Stimulated activated CD4-positive, alpha-beta T cell treated with anti-CD3 and anti-CD28 coated beads, Interleukin-12 subunit alpha, Interleukin-12 subunit beta, amount 100 ng/mL, for 24 hours (primary cell): ENCODE results near the gene IGSF6.
A peak's percentile ranks its signal among the peaks of the same experiment; 100 is the strongest.
"Not testable (repeated sequence)": the region's sequence is repeated elsewhere in the genome, so short reads cannot be mapped to it uniquely, and the experiment has no call there.

ENCODE experiments used
- DNase-seq, 2 experiments: peaks; one replicate each; pipeline ENCODE4 v3.0.0-alpha.2; 2020; ENCODE audit warnings: low read depth in 2 of 2

The IGSF6 gene, protein sequence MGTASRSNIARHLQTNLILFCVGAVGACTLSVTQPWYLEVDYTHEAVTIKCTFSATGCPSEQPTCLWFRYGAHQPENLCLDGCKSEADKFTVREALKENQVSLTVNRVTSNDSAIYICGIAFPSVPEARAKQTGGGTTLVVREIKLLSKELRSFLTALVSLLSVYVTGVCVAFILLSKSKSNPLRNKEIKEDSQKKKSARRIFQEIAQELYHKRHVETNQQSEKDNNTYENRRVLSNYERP

DNA sequence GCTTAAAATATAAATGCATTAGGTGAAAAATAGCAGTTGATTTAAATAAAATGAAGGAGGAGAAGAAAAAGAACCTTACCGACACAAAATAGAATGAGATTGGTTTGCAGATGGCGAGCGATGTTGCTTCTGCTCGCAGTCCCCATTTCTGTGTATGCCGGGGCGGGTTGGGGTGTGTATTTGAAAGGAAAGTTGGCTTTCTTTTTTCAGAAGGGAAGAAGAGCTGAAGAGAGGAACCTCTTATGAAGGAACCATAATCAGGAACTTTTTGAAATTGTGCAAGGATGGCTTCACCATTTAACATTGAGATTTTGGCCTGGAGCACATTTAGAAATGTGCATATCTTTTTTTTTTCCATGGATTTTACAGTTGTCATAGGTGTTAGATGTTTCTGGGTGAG, at the start of gene IGSF6:
IGSF6 (minus strand) TSS at position 156 of the 400 bp plus-strand sequence; CDS start at position 146, 10 bp downstream.
- DNase-seq: no peak

DNA sequence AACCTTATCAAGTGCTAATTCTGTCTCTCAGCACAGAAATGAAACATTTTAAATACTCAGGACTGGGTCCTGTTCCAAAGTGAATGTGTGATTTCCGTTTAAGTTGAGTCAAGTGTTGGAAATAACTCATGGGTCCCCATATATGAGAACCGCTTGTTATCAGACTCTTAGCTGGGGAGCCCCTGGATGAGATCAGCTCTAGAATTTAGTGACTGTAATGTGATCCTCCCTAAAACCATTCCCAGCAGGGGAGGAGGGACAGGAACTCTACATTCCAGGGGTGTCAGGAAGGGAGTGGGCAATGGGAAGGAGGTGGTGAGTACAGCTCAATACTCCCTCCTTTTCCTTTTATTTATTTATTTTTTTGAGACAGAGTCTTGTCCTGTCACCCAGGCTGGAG, 48.9 kb upstream of the IGSF6 start:
- no peak for DNase-seq

DNA sequence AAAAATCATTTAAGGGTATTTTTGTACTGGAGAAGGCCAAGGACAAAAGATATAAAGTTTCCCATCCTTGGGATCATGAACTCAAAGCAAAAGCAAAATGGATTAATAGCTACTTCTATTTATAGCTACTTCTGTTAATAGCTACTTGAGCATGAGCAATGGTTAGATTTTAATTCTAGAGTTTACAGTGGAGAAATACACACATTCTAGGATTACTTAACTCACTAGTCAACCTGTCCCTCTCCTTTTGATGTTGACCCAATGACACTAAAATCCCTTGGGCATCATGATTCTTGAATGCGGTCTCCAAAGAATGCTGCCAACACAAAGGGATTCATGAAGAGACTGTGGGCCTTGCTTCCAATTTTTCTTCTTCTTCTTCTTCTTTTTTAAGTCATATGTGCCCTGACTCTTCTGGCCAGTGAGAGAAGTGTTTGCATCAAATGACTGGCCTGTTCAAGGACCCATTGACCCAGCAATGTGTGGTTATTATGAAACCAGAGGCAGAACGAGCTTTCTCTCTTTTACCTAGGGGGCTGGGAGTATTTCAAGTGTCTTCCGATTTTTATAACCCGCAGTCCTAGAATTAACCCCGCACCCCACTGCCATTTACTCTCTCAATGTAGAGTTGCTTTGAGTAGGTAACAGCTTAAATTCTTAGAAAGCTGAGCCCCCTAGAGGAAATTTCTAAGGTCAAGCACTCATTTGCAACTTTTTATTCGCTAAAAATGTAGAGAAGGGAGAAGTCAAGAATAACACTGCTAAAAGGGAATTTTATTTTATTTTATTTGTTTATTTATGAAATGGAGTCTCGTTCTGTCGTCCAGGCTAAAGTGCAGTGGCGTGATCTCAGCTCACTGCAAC, 46.0 kb upstream of the IGSF6 start:
- no peak for DNase-seq

DNA sequence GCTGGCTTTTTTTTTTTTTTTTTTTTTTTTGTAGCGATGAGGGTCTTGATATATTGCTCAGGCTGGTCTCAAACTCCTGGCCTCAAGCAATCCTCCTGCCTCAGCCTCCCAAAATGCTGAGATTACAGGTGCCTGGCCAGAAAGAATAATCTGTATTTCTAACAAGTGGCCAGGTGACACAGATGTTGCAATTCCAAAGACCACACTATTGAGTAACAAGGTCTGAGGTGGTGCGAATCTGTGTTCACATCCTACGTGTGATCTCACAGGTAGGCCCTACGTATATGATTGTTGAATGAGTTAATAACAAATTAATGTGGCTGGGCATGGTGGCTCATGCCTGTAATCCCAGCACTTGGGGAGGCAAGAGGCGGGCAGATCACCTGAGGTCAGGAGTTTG, 44.6 kb upstream of the IGSF6 start:
- no peak for DNase-seq

DNA sequence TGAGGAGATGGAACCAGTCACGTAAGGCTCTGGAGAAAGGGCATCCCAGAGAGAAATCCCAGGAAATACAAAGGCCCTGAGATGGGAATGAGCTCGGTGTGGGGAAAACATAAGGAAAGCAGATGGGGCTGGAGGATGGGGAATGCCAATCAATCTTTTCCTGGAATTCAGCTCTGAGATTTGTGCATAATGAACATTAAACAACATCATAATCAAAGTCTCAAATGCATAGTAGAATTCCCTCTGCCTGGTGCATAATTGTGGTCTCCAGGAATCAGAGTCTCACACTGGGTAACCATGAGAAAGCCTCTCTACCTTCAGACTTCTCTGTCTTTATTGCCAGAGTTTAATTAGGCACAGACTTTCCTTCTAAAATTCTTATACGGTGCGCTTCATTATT, 42.2 kb upstream of the IGSF6 start:
- DNase-seq: no peak

DNA sequence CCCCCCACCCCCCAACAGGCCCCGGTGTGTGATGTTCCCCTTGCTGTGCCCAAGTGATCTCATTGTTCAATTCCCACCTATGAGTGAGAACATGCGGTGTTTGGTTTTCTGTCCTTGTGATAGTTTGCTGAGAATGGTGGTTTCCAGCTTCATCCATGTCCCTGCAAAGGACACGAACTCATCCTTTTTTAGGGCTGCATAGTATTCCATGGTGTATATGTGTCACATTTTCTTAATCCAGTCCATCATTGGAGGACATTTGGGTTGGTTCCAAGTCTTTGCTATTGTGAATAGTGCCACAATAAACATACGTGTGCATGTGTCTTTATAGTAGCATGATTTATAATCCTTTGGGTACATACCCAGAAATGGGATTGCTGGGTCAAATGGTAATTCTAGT, 38.6 kb upstream of the IGSF6 start:
- not testable (repeated sequence) for DNase-seq

DNA sequence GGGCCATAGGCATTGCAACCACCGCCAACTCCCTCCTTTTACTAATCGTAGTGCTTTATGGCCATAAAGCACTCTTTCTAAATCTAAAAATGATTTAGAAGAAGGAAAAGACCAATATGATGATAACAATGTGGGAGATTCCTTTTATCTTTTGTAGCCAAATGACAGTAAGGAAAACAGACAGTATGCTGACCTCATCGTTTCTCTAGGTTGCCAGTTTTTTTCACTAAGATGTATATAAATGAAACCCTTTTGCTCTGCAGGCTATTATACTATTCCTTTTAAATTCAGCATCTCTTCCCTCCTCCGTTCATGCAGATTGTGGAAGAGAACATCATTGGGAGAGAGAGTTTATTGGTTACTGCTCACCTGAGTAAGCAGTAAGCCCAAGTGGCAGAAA, 36.7 kb upstream of the IGSF6 start:
- no peak for DNase-seq

DNA sequence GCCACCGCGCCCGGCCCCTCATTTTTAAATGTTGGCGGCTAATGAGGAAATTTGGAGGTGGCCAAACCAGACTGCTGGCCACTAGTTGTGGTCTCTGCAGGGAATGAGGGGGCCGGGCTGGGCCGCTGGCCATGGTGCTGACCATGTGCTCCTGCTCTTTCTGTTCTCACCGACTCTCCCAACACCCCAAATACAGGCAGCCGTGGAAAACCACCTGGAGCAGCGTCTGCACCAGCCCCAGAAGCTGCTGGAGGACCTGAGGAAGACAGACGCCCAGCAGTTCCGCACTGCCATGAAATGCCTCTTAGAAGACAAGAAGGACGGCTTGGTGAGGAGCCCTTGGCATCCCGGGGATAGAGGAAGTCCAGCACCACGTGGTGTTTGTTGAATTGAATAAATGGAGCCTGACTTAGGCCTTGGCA, 32.6 kb upstream of the IGSF6 start:
- DNase-seq: no peak

DNA sequence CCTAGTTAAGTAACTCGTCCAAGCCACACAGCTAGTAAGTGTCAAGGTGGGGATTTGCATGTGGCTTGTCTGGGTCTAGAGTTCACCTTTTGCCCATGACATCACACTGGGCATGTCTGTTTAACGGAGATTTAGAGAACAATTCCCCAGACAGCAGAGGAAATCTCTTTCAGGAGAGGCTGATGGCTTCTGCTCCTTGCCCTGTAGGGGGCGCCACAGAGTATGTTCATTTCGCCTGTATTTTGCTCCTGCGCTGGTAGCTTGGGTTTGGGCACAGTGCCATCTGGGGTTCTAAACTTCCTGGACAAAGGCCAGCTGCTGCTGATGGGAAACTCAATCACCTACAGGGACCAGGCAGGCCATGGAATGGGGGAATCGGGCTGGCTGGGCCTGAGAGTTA, 31.8 kb upstream of the IGSF6 start:
- DNase-seq: peak in 1 of 2 experiments; percentile 31

DNA sequence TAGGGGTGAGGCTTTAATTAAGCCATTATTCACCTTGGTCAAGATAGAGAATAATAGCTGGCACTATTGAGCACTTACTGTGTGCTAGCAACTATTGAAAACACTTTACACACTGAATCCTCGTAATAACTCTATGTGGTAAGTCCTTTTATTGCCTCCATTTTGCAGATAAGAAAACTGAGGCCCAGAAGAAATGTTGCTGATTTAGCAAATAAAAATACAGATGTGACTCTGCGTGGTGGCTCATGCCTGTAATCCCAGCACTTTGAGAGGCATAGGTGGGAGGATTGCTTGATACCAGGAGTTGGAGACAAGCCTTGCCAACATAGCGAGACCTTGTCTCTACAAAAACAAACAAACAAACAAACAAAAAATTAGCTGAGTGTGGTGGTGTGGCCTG, 30.8 kb upstream of the IGSF6 start:
- no peak for DNase-seq

DNA sequence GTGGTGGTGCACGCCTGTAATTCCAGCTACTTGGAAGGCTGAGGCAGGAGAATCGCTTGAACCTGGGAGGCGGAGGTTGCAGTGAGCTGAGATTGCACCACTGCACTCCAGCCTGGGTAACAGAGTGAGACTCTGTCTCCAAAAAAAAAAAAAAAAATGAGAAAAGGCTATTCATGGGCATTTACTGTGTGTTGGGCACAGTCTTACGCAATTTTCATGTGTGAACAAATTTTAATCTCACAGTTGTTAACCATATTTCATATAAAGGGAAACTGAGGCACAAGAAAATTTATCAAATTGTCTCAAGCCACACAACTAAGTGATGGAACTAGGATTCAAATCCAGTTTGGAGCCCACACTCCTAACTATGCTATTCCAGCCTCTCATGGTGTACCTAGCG, 28.3 kb upstream of the IGSF6 start:
- not testable (repeated sequence) for DNase-seq

DNA sequence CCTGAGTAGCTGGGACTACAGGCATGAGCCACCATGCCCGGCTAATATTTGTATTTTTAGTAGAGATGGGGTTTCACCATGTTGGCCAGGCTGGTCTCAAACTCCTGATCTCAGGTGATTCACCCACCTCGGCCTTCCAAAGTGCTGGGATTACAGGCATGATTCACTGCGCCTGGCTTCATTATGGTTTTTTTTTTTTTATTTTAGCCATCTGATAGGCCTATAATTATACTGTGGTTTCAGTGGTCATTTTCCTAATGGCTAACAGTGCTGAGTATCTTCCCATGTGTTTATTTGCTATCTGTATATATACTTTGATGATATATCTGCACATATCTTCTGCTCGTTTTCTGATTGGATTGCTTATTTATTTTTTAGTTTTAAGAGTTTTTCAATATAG, 22.0 kb upstream of the IGSF6 start:
- not testable (repeated sequence) for DNase-seq

DNA sequence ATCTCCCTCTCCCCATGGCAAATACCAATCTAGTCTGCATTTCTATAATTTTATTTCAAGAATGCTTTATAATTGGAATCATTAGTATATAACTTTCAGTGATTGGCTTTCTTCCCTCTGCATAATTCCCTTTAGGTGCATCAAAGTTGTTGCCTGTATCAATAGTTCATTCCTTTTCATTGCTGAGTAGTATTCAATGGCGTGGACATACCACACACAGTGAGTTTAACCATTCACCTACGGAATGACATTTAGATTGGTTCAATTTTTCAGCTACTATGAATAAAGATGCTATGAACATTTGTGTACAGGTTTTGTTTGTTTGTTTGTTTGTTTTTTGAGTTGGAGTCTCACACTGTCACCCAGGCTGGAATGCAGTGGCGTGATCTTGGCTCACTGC, 21.1 kb upstream of the IGSF6 start:
- no peak for DNase-seq

DNA sequence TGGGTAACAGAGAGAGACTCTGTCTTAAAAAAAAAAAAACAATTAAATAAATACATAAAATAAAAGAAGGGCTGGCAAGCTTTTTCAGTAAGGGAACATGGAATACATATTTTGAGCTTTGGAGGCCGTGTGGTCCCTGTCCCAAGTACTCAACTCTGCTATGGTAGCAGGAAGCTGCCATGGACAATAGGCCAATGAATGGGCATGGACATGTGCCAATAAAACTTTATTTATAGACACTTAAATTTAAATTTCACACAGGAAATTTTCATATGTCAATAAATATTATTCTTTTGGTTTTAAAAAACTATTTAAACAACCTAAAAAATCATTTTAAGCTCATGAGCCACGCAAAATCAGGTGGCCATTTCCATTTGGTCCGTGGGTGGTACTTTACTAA, 15.2 kb upstream of the IGSF6 start:
- DNase-seq: no peak

DNA sequence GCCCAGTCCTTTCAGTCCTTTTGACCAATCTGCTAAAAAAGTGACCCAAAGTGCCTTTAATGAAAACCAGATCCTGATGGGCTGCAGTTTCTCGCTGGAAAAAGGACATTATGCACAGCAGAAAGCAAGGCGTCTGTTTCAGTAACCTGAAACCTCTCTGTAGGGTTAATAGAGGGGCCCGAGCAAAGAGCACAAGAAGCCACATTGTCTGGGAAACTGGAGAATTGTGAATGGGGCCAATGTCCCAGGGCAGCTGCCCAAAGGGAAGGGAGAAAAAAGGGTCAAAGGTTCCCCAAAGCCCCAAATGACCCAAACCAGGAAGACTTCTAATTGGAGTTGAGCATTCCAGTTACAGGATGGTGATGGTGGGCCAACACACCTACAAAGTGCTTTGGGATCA, 14.4 kb upstream of the IGSF6 start:
- no peak for DNase-seq

DNA sequence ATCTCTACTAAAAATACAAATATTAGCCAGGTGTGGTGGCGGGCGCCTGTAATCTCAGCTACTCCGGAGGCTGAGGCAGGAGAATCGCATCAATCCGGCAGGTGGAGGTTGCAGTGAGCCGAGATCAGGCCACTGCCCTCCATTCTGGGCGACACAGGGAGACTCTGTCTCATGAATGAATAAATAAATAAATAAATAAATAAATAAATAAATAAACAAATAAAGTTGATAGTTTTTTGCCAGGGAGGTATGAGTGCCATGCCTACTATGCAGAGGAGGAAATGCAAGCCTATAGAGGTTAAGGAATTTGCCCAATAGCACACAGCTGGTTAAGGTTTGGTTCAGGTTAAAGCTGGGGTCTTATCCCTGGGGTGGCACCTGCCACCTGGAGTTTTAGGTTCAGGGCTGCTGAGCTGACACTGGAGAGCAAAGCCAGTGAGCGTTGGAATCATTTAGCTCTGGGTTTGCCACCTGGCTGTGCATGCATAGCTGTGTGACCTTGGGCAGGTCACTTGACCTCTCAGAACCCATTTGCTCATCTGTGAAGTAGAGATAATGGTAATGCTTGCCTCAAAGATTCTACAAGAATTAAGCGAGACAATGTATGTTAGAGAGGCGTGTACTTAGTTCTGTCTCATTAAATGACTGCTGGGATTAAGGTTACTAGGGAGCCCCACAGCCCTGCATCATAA, 12.5 kb upstream of the IGSF6 start:
- DNase-seq: no peak

DNA sequence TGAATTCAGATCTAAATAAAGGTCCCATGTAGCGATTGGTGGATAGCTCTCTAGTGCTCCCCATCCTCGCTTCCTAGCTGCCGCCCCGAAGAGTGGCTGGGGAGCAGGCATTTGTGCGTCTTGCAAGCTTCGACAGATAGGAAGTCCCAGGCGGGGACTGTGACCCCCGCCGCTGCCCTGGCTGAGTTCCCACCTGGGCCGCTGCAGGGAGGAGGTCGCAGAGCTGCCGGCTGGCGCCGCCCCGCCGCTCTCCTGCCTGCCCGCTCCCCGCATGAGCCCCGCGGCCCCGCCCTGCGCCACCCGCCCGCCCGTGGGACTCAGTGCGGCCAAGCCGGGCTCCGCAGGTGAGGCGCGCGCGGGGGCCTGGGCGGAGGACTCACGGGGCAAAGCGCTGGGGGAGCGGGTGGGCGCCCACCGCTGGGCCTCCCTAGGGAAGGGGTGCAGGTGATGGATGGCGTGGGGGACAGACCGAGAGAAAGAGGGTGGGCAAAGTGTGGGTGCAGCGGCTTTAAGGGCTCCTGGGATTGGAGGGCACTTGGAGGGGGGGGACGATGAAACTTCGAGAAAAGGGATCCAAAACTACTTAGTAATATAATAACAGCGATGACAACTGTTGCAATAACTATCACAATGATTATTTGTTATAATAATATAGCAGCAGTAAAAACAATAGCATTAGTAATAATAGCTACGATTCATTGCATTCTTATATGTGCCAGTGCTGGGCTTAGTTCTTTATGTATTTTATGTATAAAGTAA, 11.7 kb upstream of the IGSF6 start, which contains the start of gene OTOA:
OTOA (plus strand) TSS at position 80 of the 759 bp plus-strand sequence. CDS start 14,547 bp downstream, outside the sequence.
- DNase-seq: no peak

DNA sequence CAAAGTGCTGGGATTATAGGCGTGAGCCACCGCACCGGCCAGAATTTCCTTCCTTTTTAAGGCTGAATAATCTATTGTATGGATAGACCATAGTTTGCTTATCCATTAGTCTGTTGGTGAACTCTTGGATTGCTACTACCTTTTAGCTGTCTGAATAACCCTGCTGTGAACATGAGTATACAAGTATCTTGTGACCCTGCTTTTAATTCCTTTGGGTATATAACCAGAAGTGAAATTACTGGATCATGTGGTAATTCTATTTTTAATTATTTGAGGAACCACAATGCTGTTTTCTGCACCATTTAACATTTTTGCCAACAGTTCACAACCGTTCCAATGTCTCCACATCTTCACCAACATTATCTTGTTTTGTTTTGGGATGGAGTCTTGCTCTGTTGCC, 6.7 kb upstream of the IGSF6 start:
- DNase-seq: no peak

DNA sequence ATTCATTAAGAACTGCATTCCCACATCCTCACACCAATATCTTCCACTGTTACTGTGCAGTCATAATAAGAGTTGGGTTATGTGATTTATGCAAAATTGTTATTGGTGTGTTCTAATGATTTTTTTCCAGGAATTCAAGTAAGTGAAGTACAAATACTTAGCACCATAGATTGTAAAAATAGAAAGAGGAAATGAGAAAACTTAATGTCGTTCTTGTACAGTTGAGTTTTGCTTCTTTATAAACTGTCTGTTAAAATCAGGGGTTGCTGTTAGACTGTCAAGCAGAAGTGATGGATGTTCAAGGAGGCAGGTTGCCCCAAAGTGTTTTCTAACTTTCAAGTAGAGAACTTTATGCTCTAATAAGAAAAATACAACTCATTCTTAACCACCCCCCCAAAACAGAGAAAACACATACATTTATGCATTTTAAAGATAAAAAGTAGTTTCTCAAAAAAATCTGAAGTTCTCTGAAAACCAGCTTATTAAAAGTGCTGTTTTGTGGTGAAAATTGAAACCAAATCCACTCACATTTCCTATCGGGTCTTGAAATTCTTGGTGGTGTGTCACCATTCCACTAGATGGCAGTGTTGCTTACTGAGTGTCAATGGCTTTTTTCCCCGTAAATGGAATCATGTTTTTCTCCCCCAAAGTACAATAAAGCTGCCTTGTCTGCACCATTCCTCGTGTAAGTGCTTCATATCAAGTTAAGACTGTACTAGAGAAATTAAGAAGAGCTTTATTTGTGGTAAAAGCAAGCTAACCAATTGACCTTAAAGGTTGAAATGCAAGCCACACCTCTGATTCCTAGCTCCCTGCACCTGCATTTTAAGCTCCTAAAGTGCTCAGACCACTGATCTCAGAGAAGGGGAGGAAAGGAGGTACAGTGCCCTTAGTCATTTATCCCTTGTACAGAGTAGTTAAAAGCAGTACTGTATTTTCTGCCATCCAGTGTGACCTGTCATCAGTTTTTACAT, 4.7 kb upstream of the IGSF6 start:
- no peak for DNase-seq

DNA sequence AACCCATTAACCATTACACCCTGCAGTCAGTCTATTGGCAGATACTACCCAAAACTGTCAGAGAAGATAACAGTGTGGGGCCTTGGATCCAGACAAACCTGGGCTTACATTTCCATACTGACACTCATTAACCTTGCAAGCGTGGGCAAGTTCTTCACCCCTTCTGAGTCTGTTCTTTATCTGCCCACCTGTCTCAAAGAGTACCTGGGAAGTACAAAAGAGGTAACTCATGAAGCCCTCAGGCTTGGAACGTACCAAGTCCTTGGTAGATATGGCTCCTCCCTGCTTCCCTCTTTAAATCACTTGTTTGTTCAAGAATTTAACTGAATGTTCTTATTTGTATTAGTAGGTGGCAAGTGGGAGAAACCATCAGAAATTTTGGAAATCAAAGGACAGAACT, 2.5 kb upstream of the IGSF6 start:
- no peak for DNase-seq

DNA sequence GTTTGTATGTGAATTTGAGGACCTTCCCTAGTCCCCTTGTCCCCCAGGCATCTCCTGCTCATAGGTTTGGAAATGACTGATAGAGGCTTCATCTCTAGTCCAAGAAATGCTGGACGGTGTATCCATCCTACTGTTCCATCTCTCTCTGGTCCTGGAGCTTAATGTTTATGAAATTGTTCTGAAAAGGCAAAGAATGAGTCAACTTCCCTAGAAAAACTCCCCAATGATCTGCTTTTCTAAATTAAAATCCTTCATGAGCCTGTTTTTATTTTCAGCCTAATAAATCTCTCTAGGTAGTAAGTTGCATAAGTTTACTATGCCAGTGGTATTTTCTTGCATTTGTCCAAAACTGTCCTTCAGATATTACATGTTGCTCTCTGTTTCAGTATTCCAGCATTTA, 2.1 kb upstream of the IGSF6 start:
- no peak for DNase-seq
